WERI-Rb-1 (cell line): ENCODE data around the gene LAMC1.

Source experiments
- DNase-seq: peaks from one replicate; pipeline ENCODE4 v3.0.0-alpha.2; 2020
- H3K27ac ChIP-seq: fragments of 250-450 bp; sonication (Bioruptor Pico); 2 replicates; pipeline ENCODE4 v1.5.1; 2020; ENCODE audit warnings: mild to moderate bottlenecking, moderate library complexity
- H3K27me3 ChIP-seq: fragments of 250-450 bp; sonication (Bioruptor Pico); 2 replicates; pipeline ENCODE4 v1.5.1; 2021; ENCODE audit warnings: mild to moderate bottlenecking, low read depth, moderate library complexity; ENCODE audit not compliant: insufficient read depth, severe bottlenecking
- H3K36me3 ChIP-seq: fragments of 250-450 bp; sonication (Bioruptor Pico); 2 replicates; pipeline ENCODE4 v1.5.1; 2020; ENCODE audit warnings: mild to moderate bottlenecking, moderate library complexity
- H3K4me3 ChIP-seq: 2 replicates; pipeline ENCODE4 v1.5.1; 2011; ENCODE audit warnings: low read depth, mild to moderate bottlenecking, control low read depth, low read length
- H3K9me3 ChIP-seq: fragments of 250-450 bp; sonication (Bioruptor Pico); 2 replicates; pipeline ENCODE4 v1.5.1; 2021; ENCODE audit warnings: mild to moderate bottlenecking, moderate library complexity; ENCODE audit not compliant: severe bottlenecking
- CTCF ChIP-seq: IDR thresholded peaks from 2 replicates; pipeline ENCODE4 v1.5.1; 2011; ENCODE audit warnings: low read depth, mild to moderate bottlenecking, control low read depth, inconsistent platforms, low read length

LAMC1 gene

GRCh38 chr1:183023146-183023600 is at the start of gene LAMC1:
Gene LAMC1 (plus strand): TSS chr1:183023420. CDS start chr1:183023717, 297 bp downstream.
- Histone ChIP-seq H3K27ac (peak within 1 kb of the TSS; percentile 86), H3K4me3 (peak within 1 kb of the TSS; percentile 68), H3K9me3 (no peaks in the 10 kb centered on the region), H3K27me3 (no peaks in the 10 kb centered on the region), H3K36me3 (no peaks in the 10 kb centered on the region)
- DNase-seq = peak; percentile 65
- TF ChIP-seq CTCF = no peak

- H3K36me3 ChIP-seq = no peaks in the 10 kb centered on the region
- no peak for TF ChIP-seq CTCF
- DNase-seq = no peak
- H3K4me3 ChIP-seq = no peak overlapping the region
- H3K9me3 ChIP-seq = no peaks in the 10 kb centered on the region
- no peak overlapping the region for H3K27ac ChIP-seq
- H3K27me3 ChIP-seq = no peaks in the 10 kb centered on the region
Measured at GRCh38 chr1:182974506-182975191, 48.6 kb upstream of the LAMC1 start.

- Histone ChIP-seq H3K9me3 (no peaks in the 10 kb centered on the region), H3K27me3 (no peaks in the 10 kb centered on the region), H3K4me3 (no peak overlapping the region), H3K36me3 (no peaks in the 10 kb centered on the region), H3K27ac (no peak overlapping the region)
- DNase-seq = no peak
- TF ChIP-seq CTCF = no peak
Measured at GRCh38 chr1:182977480-182977879, 45.7 kb upstream of the LAMC1 start.

GRCh38 chr1:182978151-182978853 is 44.9 kb upstream of the LAMC1 start:
- Histone ChIP-seq H3K9me3 (no peaks in the 10 kb centered on the region), H3K27ac (no peak overlapping the region), H3K36me3 (no peaks in the 10 kb centered on the region), H3K27me3 (no peaks in the 10 kb centered on the region), H3K4me3 (no peak overlapping the region)
- DNase-seq = no peak
- TF ChIP-seq CTCF = no peak

GRCh38 chr1:182984138-182984537 is 39.1 kb upstream of the LAMC1 start:
- Histone ChIP-seq H3K4me3 (no peak overlapping the region), H3K27me3 (no peaks in the 10 kb centered on the region), H3K27ac (no peak overlapping the region), H3K36me3 (no peaks in the 10 kb centered on the region), H3K9me3 (no peaks in the 10 kb centered on the region)
- TF ChIP-seq CTCF = no peak
- DNase-seq = no peak

- Histone ChIP-seq H3K4me3 (no peak overlapping the region), H3K27me3 (no peaks in the 10 kb centered on the region), H3K9me3 (no peaks in the 10 kb centered on the region), H3K36me3 (no peaks in the 10 kb centered on the region), H3K27ac (no peak overlapping the region)
- TF ChIP-seq CTCF = no peak
- DNase-seq = no peak
Measured at GRCh38 chr1:182984621-182985020, 38.6 kb upstream of the LAMC1 start.
